Jurkat, Clone E6-1 (cell line): ENCODE measurements around the gene ZSCAN26.
"Not testable (repeated sequence)": the region's sequence is repeated elsewhere in the genome, so short reads cannot be mapped to it uniquely, and the experiment has no call there.

Experiments used
- DNase-seq: peaks from one replicate; pipeline ENCODE4 v3.0.0-alpha.2; 2011; ENCODE audit warnings: low read depth, low spot score
- H3K4me3 ChIP-seq: 2 replicates; pipeline ENCODE4 v1.5.1; 2011; ENCODE audit warnings: mild to moderate bottlenecking, low read length, control low read depth, moderate library complexity

Gene ZSCAN26

DNA sequence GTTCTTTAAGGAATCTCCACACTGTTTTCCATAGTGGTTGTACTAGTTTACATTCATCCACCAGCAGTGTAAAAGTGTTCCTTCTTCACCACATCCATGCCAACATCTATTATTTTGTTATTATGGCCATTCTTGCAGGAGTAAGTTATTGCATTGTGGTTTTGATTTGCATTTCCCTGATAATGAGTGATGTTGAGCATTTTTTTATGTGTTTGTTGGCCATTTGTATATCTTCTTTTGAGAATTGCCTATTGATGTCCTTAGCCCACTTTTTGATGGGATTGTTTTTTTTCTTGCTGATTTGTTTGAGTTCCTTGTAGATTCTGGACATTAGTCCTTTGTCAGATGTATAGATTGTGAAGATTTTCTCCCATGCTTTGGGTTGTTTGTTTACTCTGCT lies 39.4 kb downstream of the ZSCAN26 start:
- DNase-seq, H3K4me3 ChIP-seq: not testable (repeated sequence)

DNA sequence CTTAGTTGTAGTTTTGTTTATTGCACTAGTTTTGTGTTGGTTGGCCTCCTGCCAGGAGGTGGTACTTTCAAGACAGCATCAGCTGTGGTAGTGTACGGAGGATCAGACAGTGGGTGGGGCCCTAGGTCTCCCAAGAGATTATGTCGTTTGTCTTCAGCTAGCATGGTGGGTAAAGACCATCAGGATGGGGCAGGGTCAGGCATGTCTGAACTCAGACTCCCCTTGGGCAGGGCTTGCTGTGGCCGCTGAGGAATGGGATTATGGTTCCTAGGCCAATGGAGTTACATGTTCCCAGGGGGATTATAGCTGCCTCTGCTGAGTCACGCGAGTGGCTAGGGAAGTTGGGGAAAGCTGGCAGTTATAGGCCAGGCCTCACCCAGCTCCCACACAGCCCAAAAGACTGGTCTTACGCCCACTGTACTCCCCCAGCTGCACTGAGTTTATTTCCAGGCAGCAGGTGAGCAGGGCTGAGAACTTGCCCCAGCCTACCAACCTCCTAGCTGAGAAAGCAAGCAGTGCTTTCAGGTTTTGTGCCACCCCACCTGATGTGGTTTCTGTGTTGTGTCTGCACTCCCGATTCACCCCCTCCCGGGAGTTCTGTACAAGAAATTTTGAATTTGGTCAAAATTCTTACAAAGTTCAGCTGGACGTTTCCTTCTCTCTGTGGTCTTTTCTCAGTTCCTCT lies 44.3 kb downstream of the ZSCAN26 start:
- DNase-seq = peak; percentile 32
- no peak overlapping the region for H3K4me3 ChIP-seq

GRCh38 chr6:28312939-28313338 lies 46.0 kb downstream of the ZSCAN26 start:
- no peak overlapping the region for H3K4me3 ChIP-seq
- no peak for DNase-seq

DNA sequence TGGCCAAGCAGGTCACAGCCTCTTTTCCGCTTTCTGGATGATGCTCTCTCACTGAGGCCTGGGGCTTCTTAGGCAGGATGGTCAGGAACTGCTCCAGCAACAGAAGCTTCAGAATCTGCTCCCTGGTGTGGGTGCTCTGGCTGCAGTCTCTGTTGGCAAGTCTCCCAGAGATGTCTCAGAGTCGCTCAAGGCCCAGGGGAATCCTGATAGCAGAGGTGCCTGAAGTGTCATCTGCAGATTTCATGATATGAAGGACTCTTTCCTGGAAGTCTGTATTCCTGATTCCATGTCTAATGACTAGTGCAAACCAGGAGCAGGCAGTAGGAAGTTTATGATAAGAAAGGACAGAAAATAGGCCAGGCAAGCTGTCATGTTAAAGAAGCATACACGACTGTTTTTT lies 48.7 kb downstream of the ZSCAN26 start:
- no peak for DNase-seq
- no peak overlapping the region for H3K4me3 ChIP-seq

- DNase-seq, H3K4me3 ChIP-seq: not testable (repeated sequence)
Measured at GRCh38 chr6:28317866-28318265, 50.9 kb downstream of the ZSCAN26 start.

- no peak for DNase-seq
- H3K4me3 ChIP-seq = no peak overlapping the region
Measured at GRCh38 chr6:28322661-28323060, 55.7 kb downstream of the ZSCAN26 start.

GRCh38 chr6:28323813-28324424 lies 57.0 kb downstream of the ZSCAN26 start:
- no peak for DNase-seq
- no peak overlapping the region for H3K4me3 ChIP-seq

GRCh38 chr6:28326371-28326948 lies 59.5 kb downstream of the ZSCAN26 start:
- no peak for DNase-seq
- H3K4me3 ChIP-seq = no peak overlapping the region
